Ovary (tissue), 3 donors: ENCODE data around the gene SNX13.

Source experiments
- EP300 ChIP-seq: sonication (generic); formaldehyde crosslinking; IDR thresholded peaks from one replicate; pipeline ENCODE4 v1.6.1; 2017; ENCODE audit warnings: antibody characterized with exemption
- POLR2A ChIP-seq: fragments of 450-650 bp; IDR thresholded peaks from one replicate; pipeline ENCODE4 v1.6.1; 2017; ENCODE audit warnings: antibody characterized with exemption, mild to moderate bottlenecking, moderate library complexity
- TF ChIP-seq, protein P1 (sequence below), 3 donors: fragments of 450-650 bp in 2 of 3; fragments of 200-600 bp in 1 of 3; IDR thresholded peaks; one replicate each; pipeline versions ENCODE4 v1.5.1 to v1.8.0; 2016 to 2022; ENCODE audit warnings: antibody characterized with exemption in 3 of 3, mild to moderate bottlenecking in 1 of 3
- donor health status: DM: no; HTN: no; CAD: no.

GRCh38 chr7:17988141-17988540 lies 47.8 kb upstream of the SNX13 start:
- TF ChIP-seq, protein P1, sequence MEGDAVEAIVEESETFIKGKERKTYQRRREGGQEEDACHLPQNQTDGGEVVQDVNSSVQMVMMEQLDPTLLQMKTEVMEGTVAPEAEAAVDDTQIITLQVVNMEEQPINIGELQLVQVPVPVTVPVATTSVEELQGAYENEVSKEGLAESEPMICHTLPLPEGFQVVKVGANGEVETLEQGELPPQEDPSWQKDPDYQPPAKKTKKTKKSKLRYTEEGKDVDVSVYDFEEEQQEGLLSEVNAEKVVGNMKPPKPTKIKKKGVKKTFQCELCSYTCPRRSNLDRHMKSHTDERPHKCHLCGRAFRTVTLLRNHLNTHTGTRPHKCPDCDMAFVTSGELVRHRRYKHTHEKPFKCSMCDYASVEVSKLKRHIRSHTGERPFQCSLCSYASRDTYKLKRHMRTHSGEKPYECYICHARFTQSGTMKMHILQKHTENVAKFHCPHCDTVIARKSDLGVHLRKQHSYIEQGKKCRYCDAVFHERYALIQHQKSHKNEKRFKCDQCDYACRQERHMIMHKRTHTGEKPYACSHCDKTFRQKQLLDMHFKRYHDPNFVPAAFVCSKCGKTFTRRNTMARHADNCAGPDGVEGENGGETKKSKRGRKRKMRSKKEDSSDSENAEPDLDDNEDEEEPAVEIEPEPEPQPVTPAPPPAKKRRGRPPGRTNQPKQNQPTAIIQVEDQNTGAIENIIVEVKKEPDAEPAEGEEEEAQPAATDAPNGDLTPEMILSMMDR (IDR thresholded peaks at IDR 0.05), result no peak
- TF ChIP-seq EP300 (no peak), POLR2A (no peak)
